DND-41 (cell line): ENCODE measurements around the gene PRXL2B.

Source experiments
- ATAC-seq: fragments of 200-7000 bp; cut with Tn5 transposase; 3 replicates; pipeline ENCODE4 v1.9.1; 2021; ENCODE audit warnings: low read depth; ENCODE audit not compliant: insufficient read depth
- DNase-seq: peaks from one replicate; pipeline ENCODE4 v3.0.0-alpha.2; 2020
- H2AFZ ChIP-seq: 2 replicates; pipeline ENCODE4 v1.6.0; 2012; ENCODE audit warnings: low read depth, low read length
- H3K27ac ChIP-seq: 2 replicates; pipeline ENCODE4 v1.5.1; 2012; ENCODE audit warnings: low read length, inconsistent platforms
- H3K27me3 ChIP-seq: fragments of 200-600 bp; sonication (generic); 2 replicates; pipeline ENCODE4 v1.6.0; 2012; ENCODE audit warnings: low read length, mild to moderate bottlenecking, inconsistent platforms; ENCODE audit not compliant: insufficient read depth, poor library complexity
- H3K36me3 ChIP-seq: 2 replicates; pipeline ENCODE4 v1.5.1; 2012; ENCODE audit warnings: low read length, inconsistent platforms; ENCODE audit not compliant: insufficient read depth
- H3K4me1 ChIP-seq: 2 replicates; pipeline ENCODE4 v1.5.1; 2012; ENCODE audit warnings: mild to moderate bottlenecking, low read length; ENCODE audit not compliant: insufficient read depth
- H3K4me2 ChIP-seq: 2 replicates; pipeline ENCODE4 v1.6.0; 2012; ENCODE audit warnings: mild to moderate bottlenecking, moderate library complexity, low read length, inconsistent platforms; ENCODE audit not compliant: insufficient read depth
- H3K4me3 ChIP-seq, 2 experiments: fragments of 200-600 bp in 1 of 2; shearing (Covaris generic) in 1 of 2; 2 replicates each; pipeline ENCODE4 v1.5.1; 2012 to 2016; ENCODE audit warnings: inconsistent platforms in 2 of 2, low read length in 2 of 2, mild to moderate bottlenecking in 2 of 2, low read depth in 1 of 2, moderate library complexity in 1 of 2
- H3K79me2 ChIP-seq: 2 replicates; pipeline ENCODE4 v1.6.0; 2012; ENCODE audit warnings: low read length, inconsistent platforms; ENCODE audit not compliant: insufficient read depth
- H3K9ac ChIP-seq: 2 replicates; pipeline ENCODE4 v1.6.0; 2012; ENCODE audit warnings: low read depth, mild to moderate bottlenecking, inconsistent platforms, low read length, moderate library complexity
- H3K9me3 ChIP-seq: 2 replicates; pipeline ENCODE4 v1.5.1; 2012; ENCODE audit warnings: low read length, moderate library complexity, mild to moderate bottlenecking, inconsistent platforms; ENCODE audit not compliant: insufficient read depth, severe bottlenecking
- H4K20me1 ChIP-seq: 2 replicates; pipeline ENCODE4 v1.6.0; 2012; ENCODE audit warnings: low read length; ENCODE audit not compliant: insufficient read depth
- EZH2 ChIP-seq: IDR thresholded peaks from 3 replicates; pipeline ENCODE4 v1.6.1; 2012; ENCODE audit warnings: borderline replicate concordance, low read depth, mild to moderate bottlenecking, moderate library complexity, low read length, inconsistent platforms; ENCODE audit not compliant: severe bottlenecking
- TF ChIP-seq, protein P1 (sequence below): IDR thresholded peaks from 2 replicates; pipeline ENCODE4 v1.5.1; 2012; ENCODE audit warnings: borderline replicate concordance, low read length, moderate library complexity, mild to moderate bottlenecking; ENCODE audit not compliant: poor library complexity, severe bottlenecking; ENCODE audit errors: extremely low read depth

The PRXL2B gene

DNA sequence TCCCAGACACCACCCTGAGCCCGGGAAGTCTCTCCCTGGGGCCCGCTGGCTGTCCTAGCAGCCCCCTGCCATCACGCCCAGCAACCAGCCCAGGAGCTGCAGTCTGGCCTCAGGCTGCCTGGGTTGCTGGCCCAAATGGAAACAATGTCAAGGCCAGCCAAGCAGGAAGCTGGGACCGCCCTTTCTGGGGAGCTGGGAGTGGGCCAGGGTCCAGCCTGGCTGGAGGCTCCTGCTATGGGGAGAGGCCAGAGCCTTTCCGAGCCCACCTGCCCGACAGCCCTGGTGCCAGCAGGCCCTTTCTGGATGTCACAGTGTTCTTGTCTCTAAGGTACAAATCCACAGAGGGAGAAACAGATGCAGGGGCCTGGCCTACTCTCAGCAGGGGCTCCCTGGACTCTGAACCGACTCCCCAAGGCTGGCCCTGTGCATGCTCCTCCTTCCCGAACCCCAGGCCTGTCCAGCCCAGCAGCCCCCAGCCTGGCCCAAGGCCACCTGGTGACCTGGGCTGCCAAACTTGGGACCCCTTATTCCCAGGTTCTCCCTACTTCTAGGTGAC is 47.4 kb downstream of the PRXL2B start:
- Histone ChIP-seq H3K9me3 (peaks cover 24% of the 10 kb centered on the region), H4K20me1 (no peaks in the 10 kb centered on the region), H3K79me2 (no peaks in the 10 kb centered on the region), H3K36me3 (no peaks in the 10 kb centered on the region), H2AFZ (no peak overlapping the region), H3K4me1 (no peaks in the 10 kb centered on the region), H3K27me3 (no peaks in the 10 kb centered on the region), H3K4me3 (no peak overlapping the region), H3K27ac (no peak overlapping the region), H3K4me2 (no peak overlapping the region), H3K9ac (no peak overlapping the region)
- ATAC-seq (no peak), DNase-seq (no peak)
- TF ChIP-seq EZH2 = no peak
- TF ChIP-seq, protein P1, sequence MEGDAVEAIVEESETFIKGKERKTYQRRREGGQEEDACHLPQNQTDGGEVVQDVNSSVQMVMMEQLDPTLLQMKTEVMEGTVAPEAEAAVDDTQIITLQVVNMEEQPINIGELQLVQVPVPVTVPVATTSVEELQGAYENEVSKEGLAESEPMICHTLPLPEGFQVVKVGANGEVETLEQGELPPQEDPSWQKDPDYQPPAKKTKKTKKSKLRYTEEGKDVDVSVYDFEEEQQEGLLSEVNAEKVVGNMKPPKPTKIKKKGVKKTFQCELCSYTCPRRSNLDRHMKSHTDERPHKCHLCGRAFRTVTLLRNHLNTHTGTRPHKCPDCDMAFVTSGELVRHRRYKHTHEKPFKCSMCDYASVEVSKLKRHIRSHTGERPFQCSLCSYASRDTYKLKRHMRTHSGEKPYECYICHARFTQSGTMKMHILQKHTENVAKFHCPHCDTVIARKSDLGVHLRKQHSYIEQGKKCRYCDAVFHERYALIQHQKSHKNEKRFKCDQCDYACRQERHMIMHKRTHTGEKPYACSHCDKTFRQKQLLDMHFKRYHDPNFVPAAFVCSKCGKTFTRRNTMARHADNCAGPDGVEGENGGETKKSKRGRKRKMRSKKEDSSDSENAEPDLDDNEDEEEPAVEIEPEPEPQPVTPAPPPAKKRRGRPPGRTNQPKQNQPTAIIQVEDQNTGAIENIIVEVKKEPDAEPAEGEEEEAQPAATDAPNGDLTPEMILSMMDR = no peak

DNA sequence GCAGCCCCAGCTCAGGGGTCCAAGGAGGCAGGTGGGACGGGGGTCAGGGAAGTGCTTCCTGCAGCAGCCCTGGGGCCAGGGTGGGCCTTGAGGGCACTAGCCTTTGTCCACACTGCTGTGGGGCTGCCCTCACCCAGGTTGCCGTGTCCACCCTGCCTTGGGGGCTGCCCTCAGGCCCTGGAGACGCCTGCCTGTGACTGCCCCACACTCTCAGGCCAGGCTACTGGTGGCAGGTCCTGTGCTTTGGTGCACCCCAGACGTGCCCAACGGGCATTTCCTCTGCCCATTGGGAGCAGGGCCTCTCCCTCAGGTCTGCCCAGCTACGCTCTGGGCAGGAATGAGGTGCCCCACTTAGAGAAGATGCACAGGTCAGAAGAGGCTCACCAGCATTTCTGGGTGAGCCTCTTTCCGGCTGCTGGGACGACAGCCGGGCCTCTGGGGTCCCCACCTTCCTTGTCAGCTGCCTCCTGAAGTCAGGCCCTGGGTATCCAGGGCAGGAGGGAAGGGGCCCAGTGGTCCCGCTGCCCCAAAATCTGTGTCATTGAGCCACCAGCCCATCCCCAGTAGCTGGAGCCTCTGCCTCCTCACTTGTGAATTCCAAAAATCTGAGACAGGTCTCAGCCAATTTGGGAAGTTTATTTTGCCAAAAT is 48.9 kb downstream of the PRXL2B start:
- Histone ChIP-seq H2AFZ (no peak overlapping the region), H3K79me2 (no peaks in the 10 kb centered on the region), H3K36me3 (no peaks in the 10 kb centered on the region), H3K4me3 (no peak overlapping the region), H3K4me2 (no peak overlapping the region), H3K27me3 (no peaks in the 10 kb centered on the region), H3K9me3 (peaks cover 21% of the 10 kb centered on the region), H3K27ac (no peak overlapping the region), H3K4me1 (no peaks in the 10 kb centered on the region), H4K20me1 (no peaks in the 10 kb centered on the region), H3K9ac (no peak overlapping the region)
- no peak for TF ChIP-seq EZH2
- TF ChIP-seq, protein P1 = no peak
- ATAC-seq = no peak
- no peak for DNase-seq

DNA sequence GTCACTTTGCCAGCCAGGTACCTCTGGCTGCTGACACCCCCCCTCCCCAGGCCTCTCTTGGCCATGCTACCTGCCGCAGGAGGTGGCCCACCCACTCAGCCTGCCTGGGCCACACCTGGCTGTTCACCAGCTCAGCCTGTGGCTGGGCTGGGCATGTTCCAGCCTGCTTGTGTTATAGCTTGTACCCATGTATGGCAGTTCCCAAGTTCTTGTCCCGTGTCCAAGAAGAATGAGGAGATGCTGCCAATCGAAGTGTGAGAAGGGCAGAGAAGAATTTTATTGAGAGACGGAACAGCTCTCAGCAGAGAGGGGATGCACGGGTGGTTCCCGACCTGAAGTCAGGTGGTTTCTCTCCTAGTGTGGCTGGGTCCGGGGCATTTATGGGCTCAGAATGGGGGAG is 50.2 kb downstream of the PRXL2B start:
- Histone ChIP-seq H2AFZ (no peak overlapping the region), H3K36me3 (no peaks in the 10 kb centered on the region), H3K4me2 (no peak overlapping the region), H3K9me3 (peaks cover 19% of the 10 kb centered on the region), H4K20me1 (peaks cover under 1% of the 10 kb centered on the region; the same call in 1 of the 2 replicates), H3K27me3 (no peaks in the 10 kb centered on the region), H3K9ac (no peak overlapping the region), H3K79me2 (no peaks in the 10 kb centered on the region), H3K4me1 (peaks cover 3% of the 10 kb centered on the region), H3K4me3 (no peak overlapping the region), H3K27ac (no peak overlapping the region)
- DNase-seq (no peak), ATAC-seq (no peak)
- no peak for TF ChIP-seq EZH2
- TF ChIP-seq, protein P1 = no peak
